GM18519 (cell line): ENCODE measurements around the gene MGAT5.
A peak's percentile ranks its signal among the peaks of the same experiment; 100 is the strongest.

ENCODE experiments used
- ATAC-seq: cut with Tn5 transposase; IDR thresholded peaks from one replicate; pipeline ENCODE4 v1.9.1; 2021; ENCODE audit warnings: mild to moderate bottlenecking, moderate library complexity; ENCODE audit not compliant: unreplicated experiment, low FRiP score

Gene MGAT5

GRCh38 chr2:134231301-134231964 lies 22.4 kb upstream of the MGAT5 start:
- no peak for ATAC-seq

DNA sequence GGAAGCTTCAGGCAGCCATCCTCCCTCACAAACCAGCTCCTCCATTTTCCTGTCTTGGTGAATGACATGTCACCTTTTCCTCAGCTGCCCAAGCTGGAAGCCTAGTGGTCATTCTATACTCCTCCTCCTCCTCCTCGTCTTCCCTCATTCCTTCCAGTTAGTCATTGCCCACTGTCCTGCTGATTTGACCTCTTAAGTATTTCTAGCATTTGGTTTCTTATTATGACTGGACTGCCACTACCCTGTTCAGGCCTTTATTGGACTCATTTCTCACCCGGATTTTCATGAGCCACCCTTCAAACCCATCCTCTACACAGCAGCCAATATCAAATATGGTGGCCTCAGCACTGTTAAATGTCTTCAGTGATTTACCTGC lies 21.9 kb upstream of the MGAT5 start:
- ATAC-seq: no peak

GRCh38 chr2:134232461-134232860 lies 21.4 kb upstream of the MGAT5 start:
- ATAC-seq: no peak

DNA sequence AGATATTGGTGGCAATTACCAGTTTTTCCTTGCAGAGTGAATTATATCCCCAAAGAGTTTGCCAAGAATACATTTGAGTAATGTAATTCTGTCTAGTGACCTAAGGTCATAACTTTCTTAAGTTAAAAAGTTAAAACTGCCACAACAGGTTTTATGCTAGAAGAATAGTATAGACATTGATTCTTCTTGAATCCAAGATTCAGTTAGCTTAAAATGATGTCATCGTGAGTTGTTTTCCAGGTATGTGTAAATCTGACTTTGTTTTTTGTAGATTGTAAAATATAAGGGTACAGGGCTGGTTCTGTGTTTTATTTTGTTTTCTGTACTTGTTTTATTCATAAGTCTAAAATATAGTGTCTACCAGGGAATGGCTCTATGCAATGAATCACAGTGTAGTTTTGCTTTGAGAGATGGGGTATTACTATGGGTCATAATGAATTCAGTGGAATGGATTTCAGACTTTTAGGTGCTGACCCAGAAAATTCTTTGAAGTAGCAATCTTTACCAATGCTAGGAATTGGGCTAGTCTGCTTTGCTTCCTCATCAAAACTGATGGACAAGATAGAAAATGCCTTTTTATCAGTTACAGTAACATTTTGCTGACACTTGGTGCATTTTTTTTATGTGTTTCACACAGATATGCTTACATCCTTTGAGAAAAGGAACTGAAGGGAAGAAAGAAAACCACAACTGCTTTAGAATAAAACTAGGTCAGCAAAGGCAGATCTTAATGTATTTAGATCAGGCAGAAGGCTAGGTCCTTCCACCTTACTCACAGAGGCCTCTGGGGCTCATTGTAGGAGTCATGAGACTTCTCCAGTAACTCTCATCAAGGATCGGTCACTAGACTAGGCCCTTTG lies 20.8 kb upstream of the MGAT5 start:
- ATAC-seq: peak; percentile 31

GRCh38 chr2:134233728-134234136 lies 20.1 kb upstream of the MGAT5 start:
- peak; percentile 69 for ATAC-seq

GRCh38 chr2:134234535-134234934 lies 19.3 kb upstream of the MGAT5 start:
- no peak for ATAC-seq

- ATAC-seq: no peak
Measured at GRCh38 chr2:134235510-134236144, 18.2 kb upstream of the MGAT5 start.

- ATAC-seq: no peak
Measured at GRCh38 chr2:134238371-134238770, 15.5 kb upstream of the MGAT5 start.

- ATAC-seq: no peak
Measured at GRCh38 chr2:134240061-134240460, 13.8 kb upstream of the MGAT5 start.

GRCh38 chr2:134241911-134242310 lies 12.0 kb upstream of the MGAT5 start:
- no peak for ATAC-seq

DNA sequence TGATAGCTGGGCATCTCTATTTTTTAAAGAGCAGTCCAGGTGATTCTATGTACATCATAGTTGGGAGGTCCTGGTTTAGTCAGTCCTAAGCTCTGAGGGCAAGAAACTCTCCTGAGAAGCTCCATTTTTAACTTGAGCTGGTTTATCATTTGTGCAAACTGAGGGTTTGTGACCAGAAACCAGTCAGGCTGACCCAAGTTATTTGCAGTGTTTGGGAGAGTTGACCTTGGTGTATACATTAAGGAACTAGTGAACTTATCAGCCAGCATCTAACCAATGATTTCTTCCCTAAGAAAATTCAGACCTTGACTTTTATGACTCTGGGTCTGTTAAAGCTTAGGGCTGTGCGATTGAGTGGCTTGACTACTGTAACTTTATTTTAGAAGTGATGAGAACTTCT lies 10.6 kb upstream of the MGAT5 start:
- ATAC-seq: no peak

- ATAC-seq: no peak
Measured at GRCh38 chr2:134244086-134244485, 9.8 kb upstream of the MGAT5 start.

- ATAC-seq: no peak
Measured at GRCh38 chr2:134244587-134244986, 9.3 kb upstream of the MGAT5 start.

- ATAC-seq: no peak
Measured at GRCh38 chr2:134245340-134245984, 8.4 kb upstream of the MGAT5 start.

GRCh38 chr2:134246154-134246874 lies 7.6 kb upstream of the MGAT5 start:
- ATAC-seq: no peak

DNA sequence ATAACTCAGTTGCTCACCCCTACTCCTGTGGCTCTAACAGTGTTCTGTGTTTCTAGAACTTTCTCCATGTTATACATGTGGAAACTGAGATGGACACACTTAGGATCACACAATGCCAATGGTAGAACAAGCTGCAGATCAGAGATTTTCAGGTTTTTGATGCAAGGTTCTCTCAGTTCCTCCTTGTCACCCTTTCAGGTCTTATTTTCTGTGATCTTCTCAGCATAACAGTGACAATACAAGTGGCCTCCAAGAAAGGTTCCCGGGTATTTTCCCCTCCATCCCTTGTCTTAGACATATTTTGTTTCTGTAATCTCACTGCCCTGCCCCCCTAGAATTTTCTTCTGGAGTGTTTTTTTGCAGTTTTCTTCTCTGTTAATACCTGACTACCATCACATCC lies 6.2 kb upstream of the MGAT5 start:
- ATAC-seq: peak; percentile 41

- no peak for ATAC-seq
Measured at GRCh38 chr2:134248913-134249312, 5.0 kb upstream of the MGAT5 start.

DNA sequence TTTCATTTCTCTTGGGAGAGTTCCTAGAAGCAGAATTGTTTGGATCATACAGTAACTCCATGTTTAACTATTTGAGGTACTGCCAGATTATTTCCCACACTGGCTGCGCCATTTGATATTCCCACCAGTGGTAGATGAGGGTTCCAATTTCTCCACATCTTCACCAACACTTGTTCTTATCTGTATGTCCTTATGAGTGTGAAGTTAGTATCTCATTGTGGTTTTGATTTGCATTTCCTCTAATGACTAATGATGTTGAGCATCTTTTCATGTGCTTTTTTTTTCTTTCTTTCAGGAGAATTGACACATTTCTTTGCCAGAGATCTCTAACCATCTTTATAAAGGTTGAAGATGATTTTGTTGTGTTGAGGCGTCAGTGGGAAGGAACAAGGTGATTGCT lies 4.1 kb upstream of the MGAT5 start:
- no peak for ATAC-seq

DNA sequence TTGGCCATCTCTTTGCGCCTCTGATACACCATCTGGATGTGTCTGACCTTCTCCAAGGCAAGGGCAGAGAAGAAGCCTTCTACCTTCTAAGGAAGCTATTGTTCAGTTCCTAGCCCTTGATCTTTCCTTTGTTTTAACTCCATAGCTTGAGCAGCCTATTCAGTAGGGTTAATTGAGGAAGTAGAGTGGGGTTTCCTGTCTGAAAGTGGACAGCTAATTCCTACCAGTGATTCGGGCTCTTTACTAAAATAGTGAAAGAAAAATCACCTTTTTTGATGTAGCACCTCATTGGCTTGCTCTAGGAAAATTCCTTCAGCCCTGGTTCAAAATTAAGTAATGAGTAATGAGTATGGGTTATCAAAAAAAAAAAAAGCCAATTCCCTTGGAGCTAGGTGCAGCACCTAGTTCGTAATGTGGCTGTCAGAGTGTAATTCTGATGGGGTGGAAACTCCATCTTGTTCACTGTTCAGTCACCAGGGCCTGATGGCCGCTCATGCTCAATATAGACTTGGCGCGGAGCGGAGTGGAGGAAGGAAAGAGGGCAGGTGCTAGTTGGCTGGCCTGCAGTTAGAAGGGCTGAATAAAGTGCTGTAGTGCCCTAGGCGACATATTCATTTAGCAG lies 2.9 kb upstream of the MGAT5 start:
- no peak for ATAC-seq
